ENCODE measurements around the gene TTLL11.

- no peak for TF ChIP-seq CTCF (conservative IDR thresholded peaks at IDR 0.05)
- no peak for TF ChIP-seq EZH2 (IDR thresholded peaks at IDR 0.05; ENCODE audit: low read depth)
These were observed 85.3 kb downstream of the TTLL11 start for GRCh38 chr9:122007837-122008236.

All from PC-9 (cell line).